Kasumi-1 (cell line): Measurements from ENCODE around the gene TMEM252.

Source experiments
- DNase-seq, 2 experiments: peaks; one replicate each; lab custom pipeline; 2025; lab: John Stamatoyannopoulos, UW

TMEM252 gene, protein sequence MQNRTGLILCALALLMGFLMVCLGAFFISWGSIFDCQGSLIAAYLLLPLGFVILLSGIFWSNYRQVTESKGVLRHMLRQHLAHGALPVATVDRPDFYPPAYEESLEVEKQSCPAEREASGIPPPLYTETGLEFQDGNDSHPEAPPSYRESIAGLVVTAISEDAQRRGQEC

GRCh38 chr9:68540712-68541535 is at the start of gene TMEM252:
TMEM252 (minus strand) TSS chr9:68540883; CDS start chr9:68540814, 69 bp downstream.
- no peak for DNase-seq

DNA sequence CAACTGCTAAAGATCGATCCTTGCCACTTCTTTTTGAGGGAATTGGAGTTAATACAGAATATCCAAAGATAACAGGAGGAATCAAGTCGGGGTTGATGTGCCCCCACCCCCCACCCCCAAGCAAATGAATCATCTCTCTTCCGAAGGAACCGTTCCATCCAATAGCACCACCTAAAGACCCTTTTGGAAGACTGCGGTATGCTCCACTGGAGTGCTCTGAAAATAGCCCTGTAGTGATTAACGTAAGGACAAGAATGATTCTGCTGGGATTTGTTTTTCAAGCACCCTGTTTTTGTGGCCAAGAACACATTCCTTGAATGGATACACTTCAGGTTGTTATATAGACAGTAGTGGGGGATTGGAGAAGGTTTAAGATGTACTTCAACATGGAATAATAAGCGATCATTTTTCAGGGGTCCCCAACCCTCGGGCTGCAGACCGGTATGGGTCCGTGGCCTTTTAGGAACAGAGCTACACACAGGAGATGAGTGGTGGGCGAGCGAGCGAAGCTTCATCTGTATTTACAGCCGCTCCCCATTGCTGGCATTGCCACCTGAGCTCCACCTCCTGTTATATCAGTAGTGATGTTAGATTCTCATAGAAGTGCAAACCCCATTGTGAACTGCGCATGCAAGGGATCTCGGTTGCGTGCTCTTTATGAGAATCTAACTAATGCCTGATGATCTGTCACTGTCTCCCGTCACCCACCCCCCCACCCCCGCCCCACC is 44.5 kb upstream of the TMEM252 start:
- DNase-seq: no peak

GRCh38 chr9:68584189-68585033 is 43.7 kb upstream of the TMEM252 start:
- DNase-seq: peak; percentile 87 to 89

DNA sequence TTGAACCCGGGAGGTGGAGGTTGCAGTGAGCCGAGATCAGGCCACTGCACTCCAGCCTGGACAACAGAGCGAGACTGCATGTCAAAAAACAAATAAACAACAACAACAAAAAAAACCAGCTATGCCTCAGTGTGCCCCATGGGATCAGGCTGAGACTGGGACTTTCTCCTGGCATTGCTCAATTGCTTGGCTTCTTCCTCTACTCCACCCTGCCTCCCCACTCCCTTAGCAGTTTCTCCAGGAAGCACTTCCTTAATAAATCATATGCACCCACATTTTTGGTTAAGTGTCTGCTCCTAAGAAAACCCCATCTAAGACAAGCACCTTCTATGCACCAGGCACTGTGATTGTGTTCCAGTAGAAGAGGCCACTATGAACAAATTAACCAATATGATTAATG is 41.0 kb upstream of the TMEM252 start:
- no peak for DNase-seq

- DNase-seq: no peak
These were observed 37.3 kb upstream of the TMEM252 start for GRCh38 chr9:68577774-68578591.

- no peak for DNase-seq
These were observed 35.1 kb upstream of the TMEM252 start for GRCh38 chr9:68575817-68576216.

DNA sequence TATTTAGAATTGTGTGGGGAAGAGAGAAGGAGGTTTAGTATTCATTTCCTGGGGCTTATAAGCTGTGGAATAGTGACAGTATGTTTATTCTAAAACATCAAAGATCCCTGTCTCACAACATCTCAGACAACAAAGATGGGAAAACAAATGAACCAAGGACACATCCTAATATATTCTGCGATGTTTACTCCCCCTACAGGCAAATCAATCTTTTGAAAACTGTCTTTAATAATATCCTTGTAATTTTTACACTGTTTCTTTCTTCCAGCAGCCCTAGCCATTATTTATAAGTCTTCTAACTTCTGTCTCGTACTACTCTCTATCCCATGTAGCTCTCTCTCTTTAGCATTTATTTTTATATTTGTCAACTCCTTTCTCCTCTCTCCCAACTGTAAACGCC is 33.5 kb upstream of the TMEM252 start:
- DNase-seq: peak; percentile 5 to 39

GRCh38 chr9:68567565-68567964 is 26.9 kb upstream of the TMEM252 start:
- DNase-seq: no peak

DNA sequence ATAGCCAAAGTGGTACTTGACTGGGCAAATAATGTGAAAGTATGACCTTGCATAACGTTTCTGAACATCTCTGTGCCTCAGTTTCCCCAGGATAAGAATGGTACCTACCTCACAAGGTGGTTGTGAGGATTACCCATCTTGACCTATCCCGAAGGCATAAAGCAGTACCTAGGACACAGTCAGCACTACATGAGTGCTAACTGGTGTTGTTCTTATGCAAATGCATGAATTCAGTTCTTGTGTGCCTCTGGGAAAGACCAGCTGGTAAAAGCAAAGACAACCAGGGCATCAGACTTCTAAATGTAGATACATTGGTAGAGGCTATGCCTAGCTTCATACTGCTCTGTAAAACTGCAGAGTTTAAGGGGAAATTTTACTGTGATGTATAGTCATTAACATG is 21.8 kb upstream of the TMEM252 start:
- DNase-seq: no peak

DNA sequence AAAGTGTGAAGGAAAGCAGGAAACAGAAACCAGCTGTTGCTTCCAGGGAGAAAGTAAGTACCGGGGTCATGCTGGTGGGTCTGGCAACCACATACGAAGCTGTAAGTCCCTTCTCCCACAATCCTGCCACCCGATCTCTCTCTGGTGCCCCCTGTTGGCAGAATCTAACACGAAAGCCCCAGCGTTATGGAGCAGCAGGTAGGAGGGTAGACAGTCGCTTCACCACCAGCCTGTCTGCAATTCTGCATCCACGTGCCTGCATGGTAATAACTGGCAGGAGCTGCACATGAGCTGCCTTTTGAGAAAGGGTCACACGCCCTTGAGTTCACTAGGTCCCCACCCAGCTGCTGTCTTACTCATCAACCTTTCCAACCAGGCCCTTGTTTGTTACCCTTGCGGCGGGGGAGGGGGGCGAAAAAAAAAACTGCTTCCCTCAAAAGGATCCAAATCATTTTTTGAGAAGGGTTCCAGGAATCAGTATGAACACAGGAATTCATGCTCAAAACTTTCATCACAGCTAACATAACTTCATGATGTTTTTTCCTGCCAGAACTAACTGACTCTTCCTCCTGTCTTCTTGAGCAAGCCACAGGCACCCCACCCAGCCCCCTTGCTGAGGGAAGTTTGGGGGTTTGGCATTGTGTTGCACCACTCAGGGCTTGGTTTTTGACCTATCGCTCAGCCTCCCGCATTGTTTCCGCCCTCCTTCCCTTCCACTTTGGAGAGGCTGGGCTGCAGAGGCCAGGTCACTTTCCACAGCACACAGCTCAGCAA is 19.6 kb upstream of the TMEM252 start:
- peak; percentile 86 to 88 for DNase-seq

- no peak for DNase-seq
These were observed 17.9 kb upstream of the TMEM252 start for GRCh38 chr9:68558545-68558944.

DNA sequence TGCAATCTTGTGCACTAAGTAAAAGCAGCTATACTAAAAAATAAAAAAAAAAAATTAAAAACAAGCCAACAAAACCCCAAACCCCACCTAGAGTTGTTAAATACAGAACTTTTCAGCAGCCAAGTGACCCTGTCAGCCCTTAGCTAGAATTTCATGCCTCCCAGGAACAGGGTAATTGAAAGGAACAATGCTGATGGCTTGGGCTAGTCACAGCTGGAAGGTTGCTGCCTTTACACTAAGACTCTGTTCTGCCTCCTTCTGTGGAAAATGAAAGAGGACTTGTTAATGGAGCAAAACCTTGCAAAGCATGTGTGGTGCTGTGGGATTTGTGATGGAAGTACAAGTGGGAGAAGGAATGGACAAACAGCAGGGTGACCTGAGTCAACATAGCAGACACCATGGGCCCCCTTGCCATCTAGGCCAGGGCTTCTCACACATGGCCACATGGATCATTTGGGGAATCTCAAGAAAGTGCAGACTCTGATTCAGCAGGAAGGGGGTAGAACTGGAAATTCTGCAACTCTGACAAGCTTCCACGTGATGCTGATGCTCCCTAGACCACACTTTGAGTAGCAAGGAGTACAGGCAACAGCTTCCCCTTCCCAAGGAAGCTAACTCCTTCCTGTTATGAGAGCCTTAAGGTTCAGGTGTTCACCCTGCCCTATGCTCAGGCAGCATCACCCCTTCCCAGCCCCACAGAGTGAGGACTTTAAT is 14.9 kb upstream of the TMEM252 start:
- no peak for DNase-seq

- DNase-seq: no peak
These were observed 12.2 kb upstream of the TMEM252 start for GRCh38 chr9:68552700-68553476.

GRCh38 chr9:68551191-68551590 is 10.5 kb upstream of the TMEM252 start:
- DNase-seq: no peak

- no peak for DNase-seq
These were observed 7.6 kb upstream of the TMEM252 start for GRCh38 chr9:68548241-68548640.

GRCh38 chr9:68547417-68547816 is 6.7 kb upstream of the TMEM252 start:
- DNase-seq: peak in 1 of 2 experiments; percentile 19

DNA sequence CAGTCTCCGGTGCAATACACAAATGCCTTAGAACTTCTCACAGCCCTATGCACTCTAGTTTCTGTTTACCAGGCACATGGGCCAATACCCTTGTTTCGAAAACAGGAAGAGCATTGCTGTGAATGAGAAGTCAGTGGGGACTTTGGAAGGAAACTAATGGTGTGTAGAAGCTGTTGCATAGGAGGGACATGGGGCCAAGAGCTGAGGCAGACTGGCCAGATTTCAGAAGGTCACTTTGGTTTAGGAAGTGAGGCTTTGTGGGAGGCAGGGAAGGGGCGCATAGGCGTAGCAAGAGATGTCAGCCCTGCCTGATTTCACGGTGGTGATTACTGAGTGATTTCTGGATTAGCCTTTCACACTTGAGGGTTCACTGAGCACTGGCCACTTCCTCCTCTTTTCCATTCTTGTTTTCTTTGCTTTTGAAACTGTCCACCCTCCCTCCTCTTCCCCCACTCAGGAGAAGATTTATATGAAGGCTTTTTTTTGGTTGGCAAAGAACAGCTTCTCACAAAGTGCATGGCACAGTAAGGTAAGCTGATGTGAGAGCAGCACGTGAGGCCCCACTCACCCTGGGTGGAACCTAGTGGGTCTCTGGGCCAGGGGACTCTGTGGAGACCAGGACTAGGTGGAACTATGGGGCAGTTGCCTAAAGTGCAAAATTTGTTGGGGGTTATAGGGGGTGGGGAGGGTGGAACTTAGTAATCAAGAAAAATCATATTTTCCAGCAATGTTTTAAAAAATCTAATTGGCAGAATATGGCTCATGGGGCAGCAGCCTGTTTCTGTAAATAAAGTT is 6.1 kb upstream of the TMEM252 start:
- DNase-seq: peak; percentile 36 to 66
